Umbilical cord (tissue), 2 donors: ENCODE results near the gene MBD4. TPM values are rescaled to one million over a fixed set of nuclear protein-coding genes. Genes with fewer than 3 reads are reported as not detected.
"Not testable (repeated sequence)": the region's sequence is repeated elsewhere in the genome, so short reads cannot be mapped to it uniquely, and the experiment has no call there.

Experiments
- DNase-seq: peaks from one replicate; pipeline ENCODE4 v3.0.0-alpha.2; 2015; ENCODE audit warnings: low spot score
- total RNA-seq: library from RNA; depleted of rRNA; stranded (reverse); fragments of >200 nt; gene quantifications from one replicate; pipeline ENCODE4 v1.2.3, GENCODE V29; 2014; ENCODE audit warnings: low replicate concordance; ENCODE audit not compliant: insufficient read depth

The MBD4 gene
- 16.4 TPM for total RNA-seq

DNA sequence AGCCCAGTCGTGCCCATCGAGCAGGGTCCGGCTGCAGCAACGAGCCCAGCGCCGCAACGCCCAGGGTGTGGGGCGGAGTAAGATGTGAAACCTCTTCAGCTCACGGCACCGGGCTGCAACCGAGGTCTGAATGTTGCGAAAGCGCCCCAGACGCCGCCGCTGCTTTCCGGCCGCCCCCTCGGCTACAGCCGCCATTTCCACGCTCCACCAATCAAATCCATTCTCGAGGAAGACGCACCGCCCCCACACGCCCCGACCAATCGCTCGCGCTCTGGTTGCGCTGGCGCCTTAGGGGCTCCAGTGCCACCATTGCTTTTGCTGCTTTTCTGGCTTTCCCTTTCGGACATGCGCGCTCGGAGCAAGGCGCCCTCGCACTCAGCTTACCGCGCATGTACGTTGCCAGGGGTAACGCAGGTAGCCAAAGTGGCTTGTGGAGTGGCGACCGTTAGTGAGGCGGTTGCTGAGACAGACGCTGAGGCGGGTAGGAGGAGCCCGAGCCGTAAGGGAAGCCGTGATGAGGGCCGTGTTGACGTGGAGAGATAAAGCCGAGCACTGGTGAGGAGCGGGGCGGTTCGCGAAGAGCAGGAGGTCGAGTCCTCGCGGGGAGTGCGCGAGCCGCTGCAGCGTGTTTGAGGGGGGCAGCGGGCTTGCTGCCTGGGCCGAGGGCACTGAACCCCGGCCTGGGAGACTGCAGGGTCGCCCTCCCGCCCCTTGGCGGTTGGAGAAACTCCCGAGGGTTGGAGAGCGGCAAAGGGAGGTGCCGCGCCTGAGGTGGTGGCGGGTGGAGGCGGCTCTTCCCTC, at the start of gene MBD4, which contains the start of gene IFT122:
MBD4 (minus strand) TSS at position 132 of the 801 bp plus-strand sequence; CDS start at position 17, 115 bp downstream.
IFT122 (plus strand) TSS at position 408 of the 801 bp plus-strand sequence; CDS start at position 515, 107 bp downstream.
- peak; percentile 99 for DNase-seq

DNA sequence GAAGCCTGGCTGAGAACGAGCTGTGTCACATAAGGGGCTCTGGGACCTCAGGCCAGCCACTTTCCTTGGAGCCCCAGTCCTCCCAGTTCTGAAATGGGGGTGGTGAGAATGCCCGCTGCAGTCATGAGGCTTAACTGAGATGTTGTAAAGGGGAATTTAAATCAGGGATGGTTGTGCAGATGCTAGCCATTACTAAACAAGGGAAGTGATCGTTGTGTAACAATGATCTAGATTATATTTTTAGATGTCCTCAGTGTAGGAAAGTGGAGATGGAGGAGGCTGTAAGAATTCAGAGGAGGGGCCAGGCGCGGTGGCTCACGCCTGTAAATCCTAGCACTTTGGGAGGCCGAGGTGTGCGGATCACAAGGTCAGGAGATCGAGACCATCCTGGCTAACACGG, 49.5 kb upstream of the MBD4 start:
- not testable (repeated sequence) for DNase-seq

DNA sequence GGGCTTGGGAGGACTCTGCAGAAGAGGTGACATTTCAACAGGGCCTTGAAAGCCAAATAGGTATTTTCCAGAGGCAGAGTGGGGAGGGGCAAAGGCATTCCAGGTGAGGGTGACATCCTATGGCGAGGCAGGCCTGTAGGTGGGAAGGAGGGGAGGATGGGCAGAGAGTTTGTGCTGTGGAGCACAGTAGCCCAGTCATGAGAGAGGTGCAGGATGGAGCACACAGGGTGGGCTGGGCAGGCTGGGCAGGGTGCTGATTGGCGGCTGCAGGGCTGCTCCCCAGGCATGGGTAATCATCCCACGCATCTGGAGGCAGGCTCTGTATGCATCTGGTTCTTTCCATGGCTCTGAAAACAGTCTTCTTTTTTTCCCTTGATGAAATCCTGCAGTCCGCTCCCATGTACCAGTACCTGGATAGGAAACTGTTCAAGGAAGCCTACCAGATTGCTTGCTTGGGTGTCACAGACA, 48.2 kb upstream of the MBD4 start:
- not testable (repeated sequence) for DNase-seq

DNA sequence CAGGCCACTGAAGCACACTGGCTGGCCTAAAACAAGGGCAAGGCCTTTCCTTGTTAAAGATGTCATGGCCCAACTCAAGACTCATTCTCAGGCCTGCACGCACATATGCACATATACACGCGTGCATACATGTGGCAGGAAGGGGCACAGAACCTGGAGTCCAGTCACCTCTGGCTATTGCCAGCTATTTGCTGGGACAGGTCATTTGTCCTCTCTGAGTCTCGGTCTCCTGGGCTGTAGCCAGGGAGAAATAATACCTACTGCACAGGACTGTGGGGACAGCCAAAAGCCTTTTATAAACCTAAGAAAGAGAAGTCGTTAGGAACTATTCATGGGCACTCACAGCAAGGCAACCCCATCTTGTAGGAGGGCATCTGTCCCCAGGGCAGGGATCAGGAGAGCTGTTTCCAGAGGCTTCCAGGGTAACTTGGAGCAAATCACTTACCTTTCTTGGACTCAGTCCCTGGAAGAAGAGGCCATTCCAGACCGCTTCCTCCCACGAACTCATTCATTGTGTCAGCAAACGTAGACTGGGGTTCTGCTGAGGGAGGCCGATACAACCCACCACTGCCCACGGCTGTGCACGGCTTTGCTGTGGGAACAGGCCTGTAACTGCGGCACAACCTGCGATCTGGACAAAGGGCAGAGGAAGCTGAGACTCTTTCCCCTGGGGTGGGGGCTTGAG, 47.6 kb upstream of the MBD4 start:
- DNase-seq = no peak

DNA sequence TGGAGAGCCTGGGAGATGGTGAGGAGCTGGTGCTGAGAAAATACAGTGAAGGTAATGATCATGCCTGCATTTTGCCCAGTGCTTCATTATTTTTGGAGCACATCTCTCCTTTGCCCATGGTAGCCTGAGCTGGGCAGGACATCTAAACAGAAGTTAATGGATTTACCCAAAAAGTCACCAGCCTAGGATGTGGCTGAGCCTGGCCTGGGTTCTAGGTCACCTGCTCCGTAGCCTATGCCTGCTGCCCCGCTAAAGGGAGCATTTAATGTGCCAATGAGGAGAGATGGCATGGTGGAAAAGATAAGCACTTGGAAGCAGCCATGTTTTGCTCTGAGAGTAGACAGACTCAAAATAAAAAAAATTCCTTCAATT, 46.9 kb upstream of the MBD4 start:
- DNase-seq = no peak

DNA sequence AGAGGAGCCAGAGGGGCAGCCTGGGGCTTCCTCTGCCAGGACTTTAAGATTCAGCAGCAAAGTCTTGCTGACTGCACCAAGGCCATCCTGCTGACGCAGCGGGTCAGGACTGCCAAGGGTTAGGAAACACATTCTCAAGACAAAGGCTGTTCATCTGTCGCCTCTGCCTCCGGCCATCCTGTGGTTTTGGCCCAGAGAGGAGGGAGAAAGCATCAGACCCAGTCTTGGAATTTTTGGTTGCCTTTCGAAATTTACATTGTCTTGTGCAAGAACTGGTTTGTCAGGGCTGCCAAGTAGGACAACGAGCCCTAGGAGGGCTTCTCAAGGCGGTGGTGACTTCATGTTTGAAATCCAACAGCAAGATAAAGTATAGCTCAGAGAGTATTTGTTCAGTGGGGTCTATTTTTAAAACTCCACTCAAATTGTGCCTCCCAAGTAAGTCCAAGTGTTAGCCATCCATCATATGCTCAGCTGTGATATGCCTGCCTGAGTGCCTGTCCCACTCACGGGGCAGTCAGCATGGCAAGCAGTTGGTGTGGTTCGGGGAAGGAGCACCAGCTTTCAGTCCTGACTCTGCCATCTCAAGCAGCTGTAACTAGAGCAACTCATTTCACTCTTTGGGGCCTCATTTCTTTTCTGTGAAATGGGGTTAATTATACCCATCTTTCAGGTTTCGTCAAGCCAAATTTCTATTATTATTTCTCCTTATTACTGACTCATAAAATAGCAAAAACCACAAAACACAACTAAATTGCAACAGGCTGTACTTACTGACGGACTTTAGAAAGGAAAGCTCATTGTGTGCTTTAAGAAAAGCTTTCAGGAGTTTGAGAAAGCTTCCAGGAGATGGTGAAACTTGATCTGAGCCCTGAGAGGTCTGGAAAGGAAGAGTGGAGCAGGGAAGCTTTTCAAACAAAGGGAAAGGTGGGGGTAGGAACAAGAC, 46.2 kb upstream of the MBD4 start:
- peak; percentile 52 for DNase-seq

DNA sequence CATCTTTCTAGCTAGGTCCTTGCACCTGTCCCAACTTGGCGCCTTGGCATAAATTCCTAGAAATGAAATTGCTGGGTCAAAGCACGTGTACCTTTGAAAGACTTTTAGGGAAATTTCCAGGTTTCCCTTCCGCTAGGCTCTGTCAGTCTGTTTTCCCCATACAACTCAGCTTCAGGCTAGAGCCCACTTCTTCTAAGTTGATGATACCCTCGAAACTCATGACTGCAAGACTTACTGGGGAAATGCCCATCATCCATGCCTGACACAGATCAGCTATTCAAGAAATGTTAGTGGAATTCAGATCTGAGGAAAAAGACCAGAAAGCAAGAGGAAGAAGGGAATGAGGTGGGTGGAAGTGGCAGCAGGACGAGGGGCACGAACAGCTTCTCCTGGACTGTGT, 45.4 kb upstream of the MBD4 start:
- not testable (repeated sequence) for DNase-seq

DNA sequence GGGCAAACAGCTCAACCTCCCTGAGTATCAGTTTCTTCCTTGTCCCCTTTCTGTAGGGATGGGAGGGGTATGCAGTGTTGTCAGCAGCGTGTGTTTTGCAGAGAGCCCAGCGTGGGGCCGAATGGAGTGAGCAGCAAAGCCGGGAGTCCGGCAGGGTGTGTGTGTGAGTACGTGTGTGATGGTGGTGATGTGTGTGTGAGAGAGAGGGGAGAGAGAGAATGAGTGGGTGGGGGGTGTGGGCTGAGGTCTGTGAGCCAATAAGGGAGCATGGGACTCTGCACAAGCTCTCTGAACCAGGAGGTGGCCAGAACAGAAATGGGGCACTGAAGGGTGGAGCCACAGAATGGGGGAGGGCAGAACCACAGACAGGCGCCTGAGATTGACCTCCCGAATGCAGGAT, 44.1 kb upstream of the MBD4 start:
- DNase-seq = no peak

DNA sequence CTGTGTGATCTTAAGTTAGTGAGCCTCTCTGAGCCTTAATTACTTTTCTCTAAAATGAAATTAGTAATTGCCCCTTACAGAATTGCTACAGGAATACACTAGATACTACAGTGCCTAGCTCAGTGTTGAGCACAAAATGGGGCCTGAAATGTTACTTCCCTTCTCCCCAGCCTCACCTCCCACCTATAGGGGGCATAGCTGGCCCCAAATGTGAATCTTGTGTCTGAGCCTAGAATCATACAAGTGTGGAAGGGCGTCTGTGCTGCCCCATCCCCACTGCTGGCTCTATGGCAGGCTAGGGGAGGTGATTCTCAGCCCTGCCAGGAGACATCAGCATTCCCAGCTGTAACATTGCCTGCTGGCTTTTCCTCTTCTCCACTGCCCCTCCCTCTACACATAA, 43.0 kb upstream of the MBD4 start:
- no peak for DNase-seq

DNA sequence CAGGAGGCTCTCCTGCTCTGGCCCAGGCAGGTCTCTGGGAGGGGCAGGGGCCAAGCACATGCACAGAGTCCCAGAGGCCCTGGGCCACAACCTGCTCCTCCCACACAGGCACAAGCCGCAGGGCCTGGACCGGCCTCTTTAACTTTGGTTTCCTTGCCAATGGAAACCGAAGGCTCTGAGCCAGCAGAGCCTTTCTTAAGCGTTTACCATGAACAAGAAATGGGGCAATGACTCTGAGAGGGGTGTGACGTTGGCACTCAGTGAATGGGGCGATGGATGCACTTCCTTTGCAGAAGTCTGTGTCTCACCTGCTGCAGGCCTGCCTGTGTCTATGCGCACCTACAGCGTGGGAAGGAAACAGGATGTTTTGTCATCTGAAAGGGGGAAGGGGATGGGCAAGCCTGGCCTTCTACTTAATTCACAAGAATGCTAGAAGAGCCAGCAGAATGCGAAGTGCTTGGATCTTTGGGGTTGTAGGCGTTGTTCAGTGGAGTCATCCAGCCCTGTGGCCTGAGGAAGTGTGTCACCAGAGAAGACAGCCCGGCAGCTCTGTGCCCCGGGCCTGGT, 42.1 kb upstream of the MBD4 start:
- no peak for DNase-seq

DNA sequence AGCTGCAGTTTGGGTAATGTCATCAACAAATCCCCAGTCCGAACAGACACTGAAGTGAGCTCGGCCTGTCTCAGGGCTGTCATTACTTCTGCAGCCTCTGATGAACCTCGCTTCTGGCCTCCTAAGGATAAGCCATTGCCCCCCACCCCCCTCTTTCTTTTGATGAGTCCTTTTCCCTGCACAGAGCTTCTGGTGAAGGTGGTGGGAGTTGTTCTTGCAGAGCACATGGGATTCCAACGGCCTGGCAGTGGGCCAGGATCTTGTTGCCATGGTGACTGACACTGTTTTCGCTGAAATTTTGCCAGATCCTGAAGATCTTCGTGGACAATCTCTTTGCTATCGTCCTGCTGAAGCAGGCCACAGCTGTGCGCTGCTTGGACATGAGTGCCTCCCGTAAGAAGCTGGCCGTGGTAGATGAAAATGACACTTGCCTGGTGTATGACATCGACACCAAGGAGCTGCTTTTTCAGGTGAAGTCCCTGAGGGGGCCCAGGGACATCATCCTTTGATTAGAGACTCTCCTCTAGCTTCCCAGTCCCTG, 41.5 kb upstream of the MBD4 start:
- DNase-seq = peak; percentile 54

DNA sequence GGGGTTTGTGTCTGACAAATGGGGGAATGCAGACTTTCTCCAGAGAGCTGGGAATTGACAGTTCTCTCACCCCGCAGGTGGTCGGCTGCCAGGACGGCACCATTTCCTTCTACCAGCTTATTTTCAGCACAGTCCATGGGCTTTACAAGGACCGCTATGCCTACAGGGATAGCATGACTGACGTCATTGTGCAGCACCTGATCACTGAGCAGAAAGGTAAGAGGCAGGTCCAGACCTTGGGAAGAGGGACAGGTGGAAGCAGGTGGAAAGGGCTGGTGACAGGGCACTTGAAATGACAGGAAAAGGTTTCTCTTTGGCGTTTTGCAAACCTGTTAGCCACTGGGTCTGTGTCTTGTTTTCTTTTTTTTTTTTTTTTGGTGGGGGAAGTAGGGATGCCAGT, 36.8 kb upstream of the MBD4 start:
- DNase-seq = no peak

DNA sequence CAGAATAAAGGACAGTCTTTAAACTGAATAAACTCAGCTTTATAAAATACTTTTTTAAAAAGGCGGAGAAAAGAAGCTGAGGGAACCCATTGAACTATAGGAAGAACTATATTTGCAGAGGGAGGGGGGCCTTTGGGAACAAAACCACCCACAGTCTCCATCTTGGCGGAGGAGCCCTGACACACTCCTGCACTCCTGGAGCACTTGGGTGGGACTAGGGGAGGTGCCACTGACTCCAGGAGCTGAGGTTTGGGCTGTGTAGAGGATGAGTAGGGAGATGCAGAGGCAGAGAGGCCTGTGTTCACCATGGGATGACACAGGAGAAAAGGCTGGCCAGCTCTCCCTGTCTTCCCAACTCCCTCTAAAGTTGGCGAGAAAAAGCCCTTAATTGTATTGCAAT, 36.1 kb upstream of the MBD4 start:
- DNase-seq = no peak

DNA sequence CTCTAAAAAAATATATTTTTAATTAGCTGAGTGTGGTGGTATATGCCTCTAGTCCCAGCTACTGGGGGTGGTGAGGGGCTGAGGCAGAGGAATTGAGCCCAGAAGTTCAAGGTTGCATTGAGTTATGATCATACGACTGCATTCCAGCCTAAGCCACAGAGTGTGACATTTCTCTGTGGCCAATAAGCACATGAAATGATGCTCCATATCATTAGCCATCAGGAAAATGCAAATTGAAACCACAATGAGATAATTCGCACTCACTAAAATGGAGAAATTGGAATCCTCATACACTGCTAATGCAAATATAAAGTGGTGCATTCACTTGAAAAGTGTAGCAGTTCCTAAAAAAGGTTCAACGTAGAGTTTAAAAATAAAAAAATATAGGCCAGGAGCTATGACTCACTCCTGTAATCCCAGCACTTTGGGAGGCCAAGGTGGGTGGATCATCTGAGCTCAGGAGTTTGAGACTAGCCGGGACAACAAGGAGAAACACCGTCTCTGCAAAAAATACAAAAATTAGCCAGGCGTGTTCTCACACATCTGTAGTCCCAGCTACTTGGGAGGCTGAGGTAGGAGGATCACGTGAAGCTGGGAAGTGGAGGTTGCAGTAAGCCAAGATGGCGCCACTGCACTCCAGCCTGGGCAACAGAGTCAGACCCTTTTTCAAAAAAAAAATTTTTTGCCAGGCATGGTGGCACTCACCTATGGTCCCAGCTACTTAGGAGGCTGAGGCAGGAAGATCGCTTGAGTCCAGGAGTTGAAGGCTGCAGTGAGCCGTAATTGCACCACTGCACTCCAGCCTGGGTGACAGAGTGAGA, 35.4 kb upstream of the MBD4 start:
- no peak for DNase-seq

DNA sequence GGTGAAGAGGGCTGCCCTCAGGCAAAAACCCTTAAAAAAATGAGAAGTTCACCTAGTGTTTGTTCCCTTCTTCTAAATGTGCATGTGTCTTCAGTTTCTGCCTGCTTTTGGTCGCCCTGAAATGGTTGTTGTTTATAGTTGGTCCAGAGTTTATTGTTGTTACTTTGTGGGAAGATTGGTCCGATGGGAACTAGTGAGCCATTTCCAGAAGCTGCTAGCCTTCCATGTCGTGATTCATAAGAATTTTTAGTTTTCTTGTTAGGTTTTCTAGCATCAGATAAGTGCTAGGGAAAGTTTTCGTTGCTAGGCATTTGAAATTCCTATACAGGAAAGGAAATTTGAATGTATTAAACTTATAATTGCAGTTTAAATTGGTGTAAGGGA, 34.0 kb upstream of the MBD4 start:
- DNase-seq = no peak

DNA sequence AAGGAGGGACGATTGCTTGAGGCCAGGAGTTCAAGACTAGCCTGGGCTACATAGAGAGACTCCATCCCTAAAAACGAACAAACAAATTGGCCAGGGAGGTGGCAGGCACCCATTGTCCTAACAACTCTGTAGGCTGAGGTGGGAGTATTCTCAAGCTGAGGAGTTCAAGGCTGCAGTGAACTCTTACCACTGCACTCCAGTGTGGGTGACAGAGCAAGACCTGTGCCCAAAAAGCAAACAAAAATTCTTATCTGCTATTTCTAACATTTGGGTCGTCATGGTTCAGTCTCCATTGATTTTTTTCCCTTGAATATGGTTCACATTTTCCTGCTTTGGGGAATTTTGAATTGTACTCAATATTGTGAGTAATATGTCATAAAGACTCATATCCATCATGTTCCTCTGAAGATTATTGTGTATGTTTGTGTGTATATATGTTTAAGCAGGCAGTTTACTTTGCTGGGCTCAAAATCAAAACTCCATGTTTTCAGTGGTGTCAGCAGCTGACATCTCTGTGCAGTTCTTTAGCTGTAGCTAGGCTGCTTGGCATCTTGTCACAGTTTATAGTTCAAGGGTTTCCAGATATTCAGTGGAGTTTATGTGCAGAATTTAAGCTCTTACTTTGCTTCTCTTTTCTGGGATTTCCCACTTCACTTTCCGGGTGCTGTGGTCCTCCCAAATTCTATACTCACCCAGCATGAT, 33.5 kb upstream of the MBD4 start:
- no peak for DNase-seq

DNA sequence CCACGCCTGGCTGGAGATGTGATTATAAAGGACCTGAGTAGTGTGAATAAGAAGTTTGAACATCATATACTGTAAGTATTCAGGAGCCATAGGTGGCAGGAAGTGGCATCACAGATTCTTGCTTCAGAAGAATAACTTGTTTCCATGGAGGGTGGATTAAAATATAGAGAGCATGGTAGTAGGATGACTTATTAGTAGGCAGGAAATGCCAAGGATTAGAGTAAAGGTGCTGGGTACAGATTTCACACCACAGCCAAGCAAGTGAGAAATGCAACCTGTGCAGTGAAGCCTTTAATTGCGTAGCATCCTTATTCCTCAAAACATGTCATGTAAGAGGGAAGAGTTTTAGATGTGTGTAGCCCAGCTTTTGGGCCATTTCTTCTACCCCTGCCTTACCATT, 31.1 kb upstream of the MBD4 start:
- no peak for DNase-seq

DNA sequence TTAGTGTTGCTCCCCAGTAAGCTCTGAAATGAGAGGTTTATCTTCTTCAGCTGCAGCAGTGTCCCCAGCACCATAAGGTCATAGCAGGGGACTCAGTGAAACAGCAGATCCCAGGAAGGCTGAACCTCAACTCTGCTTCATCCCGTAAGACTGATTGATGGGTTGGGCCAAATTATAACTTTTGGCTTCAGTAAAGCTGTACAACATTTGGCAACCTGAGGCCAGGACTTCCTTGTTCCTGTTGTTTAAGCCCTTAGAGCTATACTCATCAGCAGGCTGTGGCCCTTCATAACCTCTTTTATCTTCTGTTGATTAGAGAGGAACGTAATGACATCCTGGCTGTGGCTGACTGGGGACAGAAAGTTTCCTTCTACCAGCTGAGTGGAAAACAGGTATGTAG, 29.3 kb upstream of the MBD4 start:
- no peak for DNase-seq

DNA sequence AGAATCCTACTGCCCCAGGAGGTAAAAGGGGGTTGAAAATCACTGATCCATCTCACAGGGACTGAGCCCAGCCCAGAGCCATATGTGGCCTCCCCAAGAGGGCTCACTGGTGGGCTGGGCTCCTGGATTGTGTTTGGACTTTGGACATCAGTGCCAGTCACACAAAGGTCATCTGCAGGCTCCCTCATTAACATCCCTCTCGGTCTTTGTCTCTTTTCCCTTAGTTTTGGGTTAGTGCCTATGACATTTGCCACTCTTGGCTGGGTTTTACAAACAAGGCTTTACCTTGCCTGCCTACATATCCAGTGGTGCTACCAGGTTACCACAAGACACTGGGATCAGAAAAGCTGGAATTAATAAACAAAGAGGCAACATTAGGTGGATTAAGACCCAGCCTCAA, 28.2 kb upstream of the MBD4 start:
- DNase-seq = no peak

DNA sequence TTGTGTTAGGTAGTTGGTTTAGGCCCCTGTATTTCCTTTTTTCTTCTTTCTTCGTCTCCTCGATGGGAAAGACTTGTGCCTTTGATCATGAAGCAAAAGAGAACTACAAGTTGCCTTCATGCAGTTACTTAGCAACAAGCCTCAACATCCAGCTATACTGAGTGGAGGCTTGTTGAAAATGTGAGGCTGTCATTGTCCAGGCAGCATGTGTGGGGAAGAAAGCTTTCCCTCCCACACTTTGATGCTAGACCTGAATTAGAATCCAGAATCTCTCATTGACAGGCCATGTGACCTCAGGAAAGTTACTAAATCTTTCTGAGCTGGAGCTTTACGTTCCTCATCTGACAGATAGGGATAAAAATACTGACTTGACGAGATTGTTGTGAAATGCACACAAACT, 24.0 kb upstream of the MBD4 start:
- DNase-seq = no peak
